Measurements from ENCODE around the gene SLC5A2.

GRCh38 chr16:31479751-31480150, 3.2 kb upstream of the SLC5A2 start:
- no peak for TF ChIP-seq POLR2AphosphoS5 (IDR thresholded peaks at IDR 0.05)
- TF ChIP-seq, protein P1, sequence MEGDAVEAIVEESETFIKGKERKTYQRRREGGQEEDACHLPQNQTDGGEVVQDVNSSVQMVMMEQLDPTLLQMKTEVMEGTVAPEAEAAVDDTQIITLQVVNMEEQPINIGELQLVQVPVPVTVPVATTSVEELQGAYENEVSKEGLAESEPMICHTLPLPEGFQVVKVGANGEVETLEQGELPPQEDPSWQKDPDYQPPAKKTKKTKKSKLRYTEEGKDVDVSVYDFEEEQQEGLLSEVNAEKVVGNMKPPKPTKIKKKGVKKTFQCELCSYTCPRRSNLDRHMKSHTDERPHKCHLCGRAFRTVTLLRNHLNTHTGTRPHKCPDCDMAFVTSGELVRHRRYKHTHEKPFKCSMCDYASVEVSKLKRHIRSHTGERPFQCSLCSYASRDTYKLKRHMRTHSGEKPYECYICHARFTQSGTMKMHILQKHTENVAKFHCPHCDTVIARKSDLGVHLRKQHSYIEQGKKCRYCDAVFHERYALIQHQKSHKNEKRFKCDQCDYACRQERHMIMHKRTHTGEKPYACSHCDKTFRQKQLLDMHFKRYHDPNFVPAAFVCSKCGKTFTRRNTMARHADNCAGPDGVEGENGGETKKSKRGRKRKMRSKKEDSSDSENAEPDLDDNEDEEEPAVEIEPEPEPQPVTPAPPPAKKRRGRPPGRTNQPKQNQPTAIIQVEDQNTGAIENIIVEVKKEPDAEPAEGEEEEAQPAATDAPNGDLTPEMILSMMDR (IDR thresholded peaks at IDR 0.05): no peak
- TF ChIP-seq POLR2A (IDR thresholded peaks at IDR 0.05): no peak
